GM12878 (cell line): ENCODE results near the gene CNDP2. TPM values are rescaled to one million over a fixed set of nuclear protein-coding genes. Genes with fewer than 3 reads are reported as not detected.

Experiments
- ATAC-seq: fragments of 200-7000 bp; cut with Tn5 transposase; 3 replicates; pipeline ENCODE4 v1.9.1; 2020; ENCODE audit warnings: mild to moderate bottlenecking, moderate library complexity
- BruUV-seq: library from RNA; stranded (reverse); fragments of 400-500 nt; replicated peaks from 2 replicates; lab custom pipeline; 2021; lab: Mats Ljungman, UMichigan
- CTCF ChIA-PET: fragments of 300-600 bp; sonication (Branson Sonifier 250); formaldehyde crosslinking; extraction: SDS; loops from one replicate; lab custom pipeline; 2021; ENCODE audit warnings: inconsistent platforms; lab: Yijun Ruan, JAX
- POLR2A ChIA-PET: fragments of 350-600 bp; formaldehyde crosslinking; extraction: SDS; loops from one replicate; lab custom pipeline; 2021; ENCODE audit warnings: inconsistent platforms; lab: Charles Lee
- RAD21 ChIA-PET: fragments of 300-600 bp; sonication (Branson Sonifier 250); formaldehyde crosslinking; loops from one replicate; lab custom pipeline; 2023; ENCODE audit warnings: antibody characterized with exemption; ENCODE audit not compliant: unreplicated experiment; lab: Charles Lee
- SMC1A ChIA-PET: fragments of 300-600 bp; sonication (Branson Sonifier 250); formaldehyde crosslinking; loops from one replicate; lab custom pipeline; 2023; ENCODE audit not compliant: unreplicated experiment, uncharacterized antibody; lab: Charles Lee
- DNase-seq: peaks from one replicate; pipeline ENCODE4 v3.0.0-alpha.2; 2011; ENCODE audit warnings: low read depth, low spot score
- FAIRE-seq: peaks from 3 replicates; lab custom pipeline; 2011; peaks lifted over from hg19 to GRCh38; lab: Jason Lieb, UNC
- H2AFZ ChIP-seq: 2 replicates; pipeline ENCODE4 v1.6.0; 2011; ENCODE audit warnings: low read depth, low read length, control low read depth; ENCODE audit not compliant: control insufficient read depth
- H3K27ac ChIP-seq: 2 replicates; pipeline ENCODE4 v1.5.1; 2011; ENCODE audit warnings: control low read depth; ENCODE audit not compliant: control insufficient read depth, insufficient read depth
- H3K27me3 ChIP-seq, 2 experiments: replicated peaks in 1 of 2; 2 replicates each; pipeline versions ENCODE4 v1.6.0 to v1.6.1; 2011; ENCODE audit warnings: low read length in 1 of 2; ENCODE audit not compliant: control insufficient read depth in 2 of 2, insufficient read depth in 2 of 2
- H3K36me3 ChIP-seq, 2 experiments: 2 replicates each; pipeline ENCODE4 v1.5.1; 2011; ENCODE audit warnings: low read length in 1 of 2; ENCODE audit not compliant: control insufficient read depth in 2 of 2, insufficient read depth in 2 of 2
- H3K4me1 ChIP-seq: 2 replicates; pipeline ENCODE4 v1.6.1; 2011; ENCODE audit warnings: mild to moderate bottlenecking, low read length, moderate library complexity, mixed read lengths; ENCODE audit not compliant: control insufficient read depth, insufficient read depth
- H3K4me2 ChIP-seq: 2 replicates; pipeline ENCODE4 v1.6.0; 2011; ENCODE audit warnings: control low read depth; ENCODE audit not compliant: control insufficient read depth, insufficient read depth
- H3K4me3 ChIP-seq: fragments of 200-600 bp; sonication (generic); 2 replicates; pipeline ENCODE4 v1.5.1; 2016
- H3K79me2 ChIP-seq: 2 replicates; pipeline ENCODE4 v1.6.0; 2011; ENCODE audit warnings: low read length; ENCODE audit not compliant: control insufficient read depth, insufficient read depth
- H3K9ac ChIP-seq: 2 replicates; pipeline ENCODE4 v1.8.0; 2011; ENCODE audit warnings: low read length, control low read depth, mixed read lengths; ENCODE audit not compliant: control insufficient read depth, insufficient read depth
- H3K9me3 ChIP-seq: replicated peaks from 3 replicates; pipeline ENCODE4 v1.5.1; 2011; ENCODE audit warnings: mild to moderate bottlenecking, low read length; ENCODE audit not compliant: control insufficient read depth, insufficient read depth
- H4K20me1 ChIP-seq: 2 replicates; pipeline ENCODE4 v1.6.0; 2011; ENCODE audit not compliant: control insufficient read depth, insufficient read depth
- ASH2L ChIP-seq: fragments of 300-600, 200-600 bp; sonication (generic); IDR thresholded peaks from 2 replicates; pipeline ENCODE4 v1.6.1; 2017; ENCODE audit warnings: low read depth, mild to moderate bottlenecking, borderline replicate concordance
- ATF2 ChIP-seq: IDR thresholded peaks from 2 replicates; pipeline ENCODE4 v1.6.1; 2012; ENCODE audit warnings: low read length, inconsistent platforms
- BRCA1 ChIP-seq: IDR thresholded peaks from 2 replicates; pipeline ENCODE4 v1.6.1; 2011; ENCODE audit warnings: low read depth, low read length, improper control_type of control experiment
- E4F1 ChIP-seq: fragments of 450-650 bp; IDR thresholded peaks from 2 replicates; pipeline ENCODE4 v1.6.1; 2018; ENCODE audit warnings: borderline replicate concordance, mild to moderate bottlenecking; ENCODE audit not compliant: partially characterized antibody
- GABPA ChIP-seq: IDR thresholded peaks from 2 replicates; pipeline ENCODE4 v1.6.1; 2014; ENCODE audit warnings: antibody characterized with exemption, low read depth, mild to moderate bottlenecking, inconsistent platforms
- MTA3 ChIP-seq: IDR thresholded peaks from 2 replicates; pipeline ENCODE4 v1.6.1; 2012; ENCODE audit warnings: low read length, inconsistent platforms, borderline replicate concordance
- PKNOX1 ChIP-seq: fragments of 450-650 bp; IDR thresholded peaks from 2 replicates; pipeline ENCODE4 v1.6.1; 2016; ENCODE audit warnings: mild to moderate bottlenecking
- POLR2A ChIP-seq: IDR thresholded peaks from 2 replicates; pipeline ENCODE4 v1.6.1; 2011; ENCODE audit warnings: low read depth, mild to moderate bottlenecking, low read length
- RAD21 ChIP-seq: IDR thresholded peaks from 2 replicates; pipeline ENCODE4 v1.6.1; 2011; ENCODE audit warnings: mild to moderate bottlenecking, low read depth, low read length, moderate library complexity; ENCODE audit not compliant: insufficient read depth
- USF2 ChIP-seq: IDR thresholded peaks from 2 replicates; pipeline ENCODE4 v1.6.1; 2011; ENCODE audit warnings: low read depth, low read length, improper control_type of control experiment, borderline replicate concordance
- ZNF592 ChIP-seq: fragments of 450-650 bp; IDR thresholded peaks from 2 replicates; pipeline ENCODE4 v1.6.1; 2017; ENCODE audit warnings: mild to moderate bottlenecking, moderate library complexity
- WGBS: methylation state at CpG from one replicate; pipeline ENCODE4 v1.1.6; 2016; ENCODE audit warnings: low lambda C conversion rate; ENCODE audit not compliant: insufficient replicate concordance, insufficient coverage; ENCODE audit errors: missing lambda C conversion rate; 5-methylcytosine and 5-hydroxymethylcytosine counted together
- in situ Hi-C: fragments of 300-500 bp; cut with MboI; formaldehyde crosslinking; loops from 9 replicates; pipeline ENCODE4 v1.14.3; 2018; ENCODE audit warnings: mixed read lengths
- intact Hi-C: fragments of 100-400 bp; cut with micrococcal nuclease; formaldehyde crosslinking; loops from one replicate; pipeline ENCODE4 v1.14.2; 2022; ENCODE audit not compliant: unreplicated experiment
- polyA plus RNA-seq, 11 experiments: library from polyadenylated mRNA; depleted of rRNA in 4 of 11; unstranded in 6 of 11; stranded (reverse) in 5 of 11; fragments of >200 nt; fragmentation: Nextera tagmentation in 4 of 11; fragmentation: Illumina TruSeq in 1 of 11; extraction: Ambion mirVana in 4 of 11; extraction: Trizol in 1 of 11; gene quantifications; 1 replicate in 1 of 11; 2 replicates in 10 of 11; pipeline versions ENCODE4 v1.2.1 to v1.2.3, GENCODE V29; 2011 to 2016; ENCODE audit warnings: inconsistent platforms in 2 of 11, missing spikeins in 2 of 11, low read depth in 1 of 11
- total RNA-seq, 4 experiments: library from RNA; depleted of rRNA in 3 of 4; stranded (reverse); fragments of >200 nt in 3 of 4; fragmentation: Illumina TruSeq in 1 of 4; extraction: Trizol in 1 of 4; gene quantifications; 2 replicates each; pipeline versions ENCODE4 v1.2.1 to v1.2.3, GENCODE V29; 2013 to 2021

The CNDP2 gene
- total and polyA plus RNA-seq, 10 of the 15 experiments (the other 5 are each of a cell fraction or from before 2014, with no cell fraction given), result 63.5 to 213 (median 158) TPM

- Histone ChIP-seq H3K36me3 (no peaks in the 10 kb centered on the region), H3K4me2 (no peak overlapping the region), H2AFZ (no peak overlapping the region), H3K27me3 (no peaks in the 10 kb centered on the region; a peak in 2 of 4 replicates), H3K9me3 (no peaks in the 10 kb centered on the region), H3K4me3 (no peak overlapping the region), H3K9ac (no peak overlapping the region), H4K20me1 (no peaks in the 10 kb centered on the region), H3K27ac (no peak overlapping the region), H3K4me1 (no peaks in the 10 kb centered on the region), H3K79me2 (no peaks in the 10 kb centered on the region)
- POLR2A ChIA-PET, result no interaction called here
- intact Hi-C loops (loop anchor here (5.0 kb wide), 1 partner anchor 281 kb away; no protein-coding TSS in a partner anchor), in situ Hi-C loops (no loop called here)
- RAD21 ChIA-PET, result no interaction called here
- BruUV-seq, result no TSS peak
- FAIRE-seq, result no peak
- SMC1A ChIA-PET, result no interaction called here
- WGBS, result 52% methylated on average over 5 of the region's 7 CpGs
- no peak for DNase-seq
- no peak for ATAC-seq
- CTCF ChIA-PET, result interaction anchor here (0.9 to 1.1 kb wide), 4 partner anchors 15 to 136 kb away, joined by 3 to 4 read pairs (median 4); no protein-coding TSS in a partner anchor
- no peak for TF ChIP-seq GABPA
- no peak for TF ChIP-seq PKNOX1
- TF ChIP-seq USF2, result no peak
- no peak for TF ChIP-seq POLR2A
- no peak for TF ChIP-seq ASH2L
- no peak for TF ChIP-seq RAD21
- no peak for TF ChIP-seq BRCA1
- no peak for TF ChIP-seq ATF2
- no peak for TF ChIP-seq E4F1
- TF ChIP-seq MTA3, result no peak
- TF ChIP-seq ZNF592, result no peak
Observed at GRCh38 chr18:74478316-74478715, 17.8 kb upstream of the CNDP2 start.
